ENCODE data around the gene ELAVL1. TPM values are rescaled to one million over a fixed set of nuclear protein-coding genes. Genes with fewer than 3 reads are reported as not detected.

Gene ELAVL1
- total RNA-seq, 1 donor from 2014 or later = 92.3 TPM

GRCh38 chr19:8021374-8021773 is 15.9 kb upstream of the ELAVL1 start:
- DNase-seq (ENCODE audit: low read depth) = no peak

- no peak for DNase-seq (ENCODE audit: low read depth)
Measured at GRCh38 chr19:8020681-8021080, 15.2 kb upstream of the ELAVL1 start.

GRCh38 chr19:8017808-8018207 is 12.4 kb upstream of the ELAVL1 start:
- no peak for DNase-seq (ENCODE audit: low read depth)

- no peak for DNase-seq (ENCODE audit: low read depth)
Measured at GRCh38 chr19:8004723-8005513, 523 bp downstream of the ELAVL1 start.

- no peak for DNase-seq (ENCODE audit: low read depth)
Measured at GRCh38 chr19:8004001-8004400, 1.4 kb downstream of the ELAVL1 start.

GRCh38 chr19:8001995-8002849 is 3.2 kb downstream of the ELAVL1 start:
- peak; percentile 58 for DNase-seq (ENCODE audit: low read depth)

GRCh38 chr19:8001651-8001994 is 3.8 kb downstream of the ELAVL1 start:
- DNase-seq (ENCODE audit: low read depth) = no peak

GRCh38 chr19:8000298-8001038 is 5.0 kb downstream of the ELAVL1 start:
- no peak for DNase-seq (ENCODE audit: low read depth)

DNA sequence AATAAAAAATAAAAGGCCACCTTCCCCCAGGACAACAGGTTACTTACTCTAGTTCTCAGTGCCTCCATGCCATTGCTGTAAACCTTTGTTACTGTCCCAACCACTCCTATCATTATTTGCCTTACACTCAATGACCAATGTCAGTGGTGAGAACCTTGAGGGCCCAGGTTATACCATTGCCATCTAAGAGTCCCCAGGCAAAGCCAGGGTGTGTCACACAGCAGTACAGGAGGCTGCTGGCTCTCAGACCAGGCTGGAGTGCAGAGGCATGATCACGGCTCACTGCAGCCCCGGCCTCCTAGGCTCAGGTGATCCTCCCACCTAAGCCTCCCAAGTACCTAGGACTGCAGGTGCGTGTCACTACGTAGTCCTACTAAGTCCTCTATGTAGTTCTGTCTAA is 6.1 kb downstream of the ELAVL1 start:
- no peak for DNase-seq (ENCODE audit: low read depth)

DNA sequence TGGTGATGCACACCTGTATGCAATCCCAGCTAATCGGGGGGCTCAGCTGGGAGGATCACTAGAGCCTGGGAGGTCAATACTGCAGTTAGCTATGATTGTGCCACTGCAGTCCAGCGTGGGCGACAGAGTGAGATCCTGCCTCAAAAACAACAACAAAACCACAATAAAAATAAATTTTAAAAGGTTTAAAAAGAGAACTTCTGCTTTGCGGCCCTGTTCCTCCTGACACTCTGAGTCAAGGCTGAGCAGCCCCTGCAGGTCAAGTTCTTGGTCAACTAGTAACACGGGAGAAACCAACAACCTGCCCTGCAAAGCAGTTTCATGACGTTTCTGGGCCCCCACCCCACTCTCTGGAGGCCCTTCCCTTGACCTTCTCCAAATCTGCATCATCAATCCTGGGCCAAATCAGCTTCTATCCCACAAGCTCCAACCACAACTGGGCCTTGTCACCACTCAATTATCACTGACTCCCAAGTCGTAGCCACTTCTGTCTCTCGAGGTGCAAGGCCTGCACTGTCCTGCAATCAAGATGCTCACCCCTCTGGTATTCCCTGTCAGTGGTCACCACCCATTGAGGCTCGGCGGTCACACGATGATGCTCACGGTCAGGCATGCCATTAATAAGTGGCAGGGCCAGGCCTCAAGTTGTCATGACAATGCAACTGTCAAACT is 7.5 kb downstream of the ELAVL1 start:
- no peak for DNase-seq (ENCODE audit: low read depth)

DNA sequence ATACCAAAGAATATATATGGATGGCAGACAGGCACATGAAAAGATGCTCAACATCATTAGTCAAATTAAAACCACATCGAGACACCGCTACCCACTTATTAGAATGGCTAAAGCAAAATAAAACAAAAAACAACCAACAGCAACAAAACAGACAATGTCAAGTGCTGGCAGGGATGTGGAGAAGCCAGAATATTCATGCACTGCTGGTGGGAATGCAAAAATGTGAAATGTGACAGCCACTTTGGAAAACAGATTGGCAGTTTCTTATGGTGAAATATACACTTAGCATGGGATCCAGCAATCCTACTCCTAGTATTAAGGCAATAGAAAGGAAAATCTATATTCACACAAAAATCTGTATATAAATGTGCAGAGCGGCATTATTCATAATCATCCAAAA is 8.6 kb downstream of the ELAVL1 start:
- DNase-seq (ENCODE audit: low read depth) = no peak

GRCh38 chr19:7995810-7996158 is 9.7 kb downstream of the ELAVL1 start:
- peak; percentile 67 for DNase-seq (ENCODE audit: low read depth)

- no peak for DNase-seq (ENCODE audit: low read depth)
Measured at GRCh38 chr19:7994928-7995809, 10.3 kb downstream of the ELAVL1 start.

GRCh38 chr19:7994114-7994513 is 11.3 kb downstream of the ELAVL1 start:
- DNase-seq (ENCODE audit: low read depth) = no peak

DNA sequence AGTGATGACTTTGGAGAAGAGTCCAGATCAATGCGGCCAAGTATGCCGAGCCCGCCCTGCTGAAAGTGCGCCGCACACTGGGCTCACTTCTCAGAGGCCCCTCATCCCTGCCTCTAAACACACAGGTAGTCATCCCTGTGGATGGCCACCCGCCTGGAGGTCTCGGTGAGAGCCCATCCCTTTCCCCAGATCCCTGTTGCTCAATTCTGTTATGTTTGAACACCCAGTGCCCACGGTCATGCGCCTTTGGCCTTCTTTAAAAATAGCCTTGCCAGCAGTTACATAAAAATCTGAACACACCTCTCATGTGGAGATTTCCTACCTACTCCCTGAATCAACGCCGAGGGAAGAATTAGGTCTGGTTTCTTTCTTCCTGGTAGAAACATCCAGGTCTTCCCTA is 11.9 kb downstream of the ELAVL1 start:
- DNase-seq (ENCODE audit: low read depth) = peak; percentile 39

- DNase-seq (ENCODE audit: low read depth) = no peak
Measured at GRCh38 chr19:7992575-7992974, 12.9 kb downstream of the ELAVL1 start.

DNA sequence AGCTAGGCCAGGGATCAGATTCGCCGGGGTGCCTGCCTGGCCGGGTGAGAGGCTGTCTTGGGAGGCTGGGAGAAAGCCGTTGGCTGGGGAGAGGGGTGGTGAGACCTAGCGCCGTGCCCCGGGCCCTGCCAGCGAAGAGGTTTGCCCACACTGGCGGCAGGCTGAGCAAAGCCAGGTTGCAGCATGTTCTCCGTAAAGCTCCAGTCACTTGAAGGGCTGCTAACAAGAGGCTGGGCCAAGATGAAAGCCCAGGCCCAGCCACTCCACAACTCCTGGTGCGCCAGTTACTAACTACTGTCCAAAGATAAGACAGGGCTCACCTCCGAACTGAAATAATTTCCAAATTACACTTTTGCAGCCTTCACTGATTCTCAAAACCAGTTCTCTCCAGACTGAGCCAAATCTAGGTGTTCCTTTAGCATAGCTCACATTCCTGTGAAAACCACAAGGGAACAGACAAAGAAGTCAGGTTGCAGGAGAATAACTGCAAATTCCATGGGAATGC is 16.3 kb downstream of the ELAVL1 start:
- DNase-seq (ENCODE audit: low read depth) = peak; percentile 85

DNA sequence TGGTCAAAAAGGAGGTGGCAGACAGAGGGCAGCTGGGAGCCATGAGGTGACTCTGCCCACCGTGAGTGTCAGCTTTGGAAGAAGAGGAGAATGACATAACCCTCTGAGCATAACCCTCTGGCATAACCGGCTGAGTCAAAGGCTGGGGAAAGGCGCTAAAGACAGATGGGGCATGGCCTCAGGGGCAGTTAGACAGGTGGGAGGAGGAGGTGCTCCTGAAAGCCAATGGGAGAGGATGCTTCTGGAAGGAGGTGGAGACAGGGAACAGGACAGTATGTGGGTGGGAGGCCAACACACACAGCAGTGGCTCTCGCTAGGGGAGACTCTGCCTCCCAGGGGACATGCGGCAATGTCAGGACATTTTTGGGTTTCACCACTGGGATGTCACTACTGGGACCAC is 17.1 kb downstream of the ELAVL1 start:
- no peak for DNase-seq (ENCODE audit: low read depth)

DNA sequence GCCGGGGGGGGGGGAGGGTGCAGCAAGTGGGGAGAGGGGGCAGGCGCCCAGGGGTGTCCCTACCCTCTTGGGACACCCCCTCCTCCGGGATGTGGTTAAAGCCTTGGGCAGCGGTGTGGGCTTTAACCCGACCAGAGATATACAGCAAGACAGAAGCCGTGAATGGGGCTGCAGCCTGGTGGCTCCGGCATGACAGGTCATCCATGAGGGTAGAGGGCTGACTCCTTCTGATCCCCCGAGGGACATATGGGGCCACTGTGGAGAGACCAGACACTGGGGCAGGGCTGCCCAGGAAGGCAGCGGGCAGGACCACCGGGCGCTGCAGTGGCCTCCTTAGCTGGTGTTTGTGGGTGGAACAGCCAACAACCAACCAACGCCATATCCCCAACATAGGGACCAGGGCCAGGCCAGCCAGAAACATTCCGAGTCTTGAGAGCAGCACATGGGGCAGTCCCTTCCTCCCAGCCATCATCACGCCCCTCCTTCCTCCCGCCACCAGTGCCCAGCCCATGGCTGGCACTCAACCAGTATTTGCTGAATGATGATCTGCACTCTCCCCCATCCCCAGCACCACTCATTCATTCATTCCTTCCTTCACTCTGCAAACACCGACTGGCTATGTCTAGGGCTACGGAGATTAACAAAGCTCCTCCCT is 18.2 kb downstream of the ELAVL1 start:
- no peak for DNase-seq (ENCODE audit: low read depth)
